ENCODE results near the gene ZNF121.
"Not testable (repeated sequence)": the region's sequence is repeated elsewhere in the genome, so short reads cannot be mapped to it uniquely, and the experiment has no call there.

Gene ZNF121

GRCh38 chr19:9584073-9584833 is at the start of gene ZNF121:
Gene ZNF121, minus strand, starts transcription at chr19:9584504. Its CDS starts 16,407 bp downstream, at chr19:9568097.
- peak; percentile 78 to 79 for DNase-seq (ENCODE audit: low read depth in 2 of 2)

GRCh38 chr19:9627856-9628255 is 43.6 kb upstream of the ZNF121 start:
- DNase-seq (ENCODE audit: low read depth in 2 of 2): no peak

- no peak for DNase-seq (ENCODE audit: low read depth in 2 of 2)
Observed at GRCh38 chr19:9622531-9622930, 38.2 kb upstream of the ZNF121 start.

GRCh38 chr19:9621156-9622037 is 37.1 kb upstream of the ZNF121 start, which contains the start of gene ZNF561:
Gene ZNF561, minus strand, starts transcription at chr19:9621232. Its CDS starts 1,776 bp downstream, at chr19:9619456.
- DNase-seq (ENCODE audit: low read depth in 2 of 2): peak; percentile 80 to 83

- no peak for DNase-seq (ENCODE audit: low read depth in 2 of 2)
Observed at GRCh38 chr19:9620842-9621155, 36.5 kb upstream of the ZNF121 start.

- DNase-seq (ENCODE audit: low read depth in 2 of 2): no peak
Observed at GRCh38 chr19:9615844-9616243, 31.5 kb upstream of the ZNF121 start.

GRCh38 chr19:9610484-9611113 is 26.3 kb upstream of the ZNF121 start:
- no peak for DNase-seq (ENCODE audit: low read depth in 2 of 2)

GRCh38 chr19:9608912-9609311 is 24.6 kb upstream of the ZNF121 start:
- DNase-seq (ENCODE audit: low read depth in 2 of 2): no peak

GRCh38 chr19:9597027-9597426 is 12.7 kb upstream of the ZNF121 start:
- no peak for DNase-seq (ENCODE audit: low read depth in 2 of 2)

GRCh38 chr19:9586764-9587163 is 2.5 kb upstream of the ZNF121 start:
- peak; percentile 47 to 51 for DNase-seq (ENCODE audit: low read depth in 2 of 2)

- not testable (repeated sequence) for DNase-seq (ENCODE audit: low read depth in 2 of 2)
Observed at GRCh38 chr19:9582081-9582725, 2.1 kb downstream of the ZNF121 start.

GRCh38 chr19:9580728-9581127 is 3.6 kb downstream of the ZNF121 start:
- DNase-seq (ENCODE audit: low read depth in 2 of 2): no peak

GRCh38 chr19:9570255-9570654 is 14.0 kb downstream of the ZNF121 start:
- DNase-seq (ENCODE audit: low read depth in 2 of 2): no peak

GRCh38 chr19:9566729-9567128 is 17.6 kb downstream of the ZNF121 start:
- no peak for DNase-seq (ENCODE audit: low read depth in 2 of 2)

GRCh38 chr19:9565900-9566705 is 18.2 kb downstream of the ZNF121 start:
- no peak for DNase-seq (ENCODE audit: low read depth in 2 of 2)

- DNase-seq (ENCODE audit: low read depth in 2 of 2): no peak
Observed at GRCh38 chr19:9552536-9553274, 31.6 kb downstream of the ZNF121 start.

GRCh38 chr19:9547870-9548269 is 36.4 kb downstream of the ZNF121 start:
- no peak for DNase-seq (ENCODE audit: low read depth in 2 of 2)

GRCh38 chr19:9541281-9541680 is 43.0 kb downstream of the ZNF121 start:
- not testable (repeated sequence) for DNase-seq (ENCODE audit: low read depth in 2 of 2)

- DNase-seq (ENCODE audit: low read depth in 2 of 2): not testable (repeated sequence)
Observed at GRCh38 chr19:9539921-9540320, 44.4 kb downstream of the ZNF121 start.

- not testable (repeated sequence) for DNase-seq (ENCODE audit: low read depth in 2 of 2)
Observed at GRCh38 chr19:9539201-9539600, 45.1 kb downstream of the ZNF121 start.
